ENCODE results near the gene DICER1.
"Not testable (repeated sequence)": the region's sequence is repeated elsewhere in the genome, so short reads cannot be mapped to it uniquely, and the experiment has no call there.

Gene DICER1

DNA sequence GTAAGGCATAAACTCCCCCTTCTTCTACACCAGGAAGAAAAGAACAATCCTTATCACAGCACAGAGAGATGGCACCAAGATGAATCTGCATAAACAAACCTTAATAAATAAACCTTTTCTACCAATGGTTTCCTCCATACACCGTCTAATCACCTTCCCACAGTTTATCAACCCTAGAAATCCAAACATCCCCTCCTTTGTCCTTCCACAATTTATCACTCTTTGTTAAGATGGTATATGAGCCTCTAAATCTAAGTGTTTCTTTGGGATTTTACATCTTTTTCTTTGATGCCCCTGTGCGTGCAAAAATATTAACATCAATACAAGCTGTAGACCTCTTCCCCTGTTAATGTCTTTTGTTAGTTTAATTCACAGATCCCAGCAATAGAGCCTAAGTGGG lies 12.5 kb downstream of the DICER1 start:
- no peak for DNase-seq

DNA sequence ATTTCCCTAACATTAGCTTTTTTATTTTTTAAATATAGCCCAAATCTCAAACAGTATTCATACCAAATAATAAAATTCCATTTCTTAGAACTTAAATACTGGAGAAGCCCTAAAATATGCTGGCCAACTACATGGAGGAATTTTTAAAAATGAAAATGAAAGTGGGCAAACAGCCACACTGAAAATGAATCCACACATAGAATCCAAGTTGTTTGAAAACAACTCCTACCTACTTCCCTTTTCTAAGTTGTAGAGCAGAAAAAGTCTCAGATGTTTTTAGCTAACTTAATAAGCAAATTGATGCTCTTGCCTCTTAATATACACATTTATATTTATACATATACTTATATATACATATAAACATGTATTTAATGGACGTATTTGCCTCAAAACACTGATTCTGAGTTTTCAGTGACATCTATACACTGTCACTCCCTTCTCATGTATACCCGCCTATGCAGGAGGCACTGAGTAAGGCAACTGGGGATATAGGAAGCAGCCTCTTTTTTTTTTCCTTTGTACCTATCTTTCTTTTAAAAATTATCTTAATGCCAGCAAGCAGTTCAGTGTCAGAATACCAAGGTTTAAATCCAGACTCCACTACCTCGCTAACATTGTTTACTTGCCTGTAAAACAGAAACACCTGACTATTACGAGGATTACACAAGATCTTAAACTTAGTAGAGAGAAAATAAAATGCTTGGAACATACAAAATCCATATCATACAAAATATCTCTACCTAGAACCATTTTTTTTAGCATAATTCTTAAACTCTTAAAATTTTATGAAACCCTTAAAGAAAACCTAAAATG lies 13.3 kb downstream of the DICER1 start:
- DNase-seq = no peak

DNA sequence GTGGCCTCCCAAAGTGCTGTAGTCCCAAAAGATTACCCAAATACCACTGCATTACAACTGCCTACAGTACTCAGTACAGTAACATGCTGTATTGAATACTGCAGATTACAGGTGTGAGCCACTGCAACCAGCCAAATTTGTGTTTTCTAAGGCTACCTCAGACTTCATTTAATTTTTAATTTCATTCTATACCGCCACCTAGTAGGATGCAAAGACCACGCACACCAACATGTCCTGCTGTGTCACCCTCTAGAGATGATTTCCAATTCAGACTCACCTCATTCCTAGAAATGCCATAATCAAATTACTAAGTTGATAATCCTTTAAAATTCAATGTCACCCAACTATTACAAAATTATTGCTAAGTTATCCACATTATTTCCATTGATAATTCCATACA lies 15.1 kb downstream of the DICER1 start:
- DNase-seq = no peak

DNA sequence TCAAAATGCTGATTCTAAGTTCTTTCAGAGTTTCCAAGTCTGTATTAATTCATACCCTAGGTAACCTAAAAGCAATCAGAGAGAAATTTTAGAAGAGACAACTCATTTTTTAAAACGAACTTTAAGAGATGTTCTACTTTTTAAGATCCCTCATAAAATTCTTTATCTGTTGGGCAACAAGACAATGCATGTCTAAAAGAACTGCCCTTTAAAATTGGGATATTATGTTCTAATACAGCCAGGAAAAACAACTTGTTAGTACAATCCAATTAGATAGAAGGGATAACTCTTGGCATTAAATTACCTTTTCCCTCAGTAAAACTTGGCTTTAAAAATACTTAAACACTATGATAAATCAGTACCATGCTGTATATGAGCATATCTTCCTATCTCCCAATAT lies 15.6 kb downstream of the DICER1 start:
- DNase-seq = no peak

DNA sequence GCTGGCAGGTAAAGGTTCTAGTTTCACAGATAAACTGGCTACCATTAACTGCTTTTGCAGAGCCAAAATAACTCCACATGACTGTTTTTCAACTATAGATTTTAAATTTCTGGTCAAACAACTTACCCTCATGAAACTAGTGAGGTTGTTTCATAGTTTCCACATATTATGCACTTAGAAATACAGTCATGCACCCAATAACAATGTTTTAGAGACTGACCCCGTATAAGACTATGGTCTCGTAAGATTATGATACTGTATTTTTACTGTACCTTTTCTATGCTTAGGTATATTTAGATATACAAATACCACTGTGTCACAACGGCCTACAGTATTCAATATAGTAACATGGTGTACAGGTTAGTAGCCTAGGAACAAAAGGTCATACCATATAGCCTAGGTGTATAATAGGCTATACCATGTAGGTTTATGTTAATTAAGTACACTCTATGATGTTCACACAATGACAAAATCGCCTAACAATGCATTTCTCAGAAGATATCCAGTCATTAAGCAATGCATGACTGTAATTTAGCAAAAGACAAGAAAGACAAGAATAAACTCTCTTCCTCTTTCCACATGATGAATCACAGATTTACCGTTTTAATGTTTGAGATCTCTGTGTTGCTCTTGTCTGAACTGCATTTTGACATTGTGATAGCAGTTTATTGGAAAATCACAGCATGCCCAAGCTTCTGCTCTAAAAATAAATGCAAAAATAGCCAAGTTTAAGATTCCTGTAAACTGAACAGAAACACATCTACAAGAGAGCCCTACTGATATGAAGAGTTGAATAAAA lies 17.1 kb downstream of the DICER1 start:
- DNase-seq = no peak

DNA sequence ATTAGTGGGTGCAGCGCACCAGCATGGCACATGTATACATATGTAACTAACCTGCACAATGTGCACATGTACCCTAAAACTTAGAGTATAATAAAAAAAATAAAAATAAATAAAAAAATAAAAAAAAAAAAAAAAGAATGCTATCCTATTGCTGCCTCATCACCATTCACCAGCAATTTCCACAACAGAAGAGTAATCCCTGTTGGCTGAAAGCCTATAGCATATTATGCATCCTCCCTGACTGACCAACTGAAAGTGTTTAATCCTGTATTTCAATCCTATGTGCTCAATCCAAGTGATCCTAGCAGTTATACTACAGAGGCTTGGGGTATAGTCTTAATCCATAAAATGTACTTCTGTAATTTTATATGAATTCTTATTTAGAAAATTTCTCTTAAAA lies 18.5 kb downstream of the DICER1 start:
- DNase-seq = no peak

DNA sequence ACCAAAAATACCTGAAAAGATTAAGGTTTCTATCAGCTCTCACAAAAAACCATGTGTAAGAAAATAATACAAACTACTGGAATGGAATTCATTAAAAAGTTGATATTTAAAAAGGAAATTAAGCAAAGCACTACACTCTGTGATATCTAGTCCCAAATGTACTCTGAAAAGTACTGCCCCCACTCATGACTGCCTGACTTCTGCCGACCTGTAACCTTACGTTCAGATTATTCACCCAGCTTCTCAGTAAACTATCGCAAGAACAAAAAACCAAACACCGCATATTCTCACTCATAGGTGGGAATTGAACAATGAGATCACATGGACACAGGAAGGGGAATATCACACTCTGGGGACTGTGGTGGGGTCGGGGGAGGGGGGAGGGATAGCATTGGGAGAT lies 18.9 kb downstream of the DICER1 start:
- not testable (repeated sequence) for DNase-seq

DNA sequence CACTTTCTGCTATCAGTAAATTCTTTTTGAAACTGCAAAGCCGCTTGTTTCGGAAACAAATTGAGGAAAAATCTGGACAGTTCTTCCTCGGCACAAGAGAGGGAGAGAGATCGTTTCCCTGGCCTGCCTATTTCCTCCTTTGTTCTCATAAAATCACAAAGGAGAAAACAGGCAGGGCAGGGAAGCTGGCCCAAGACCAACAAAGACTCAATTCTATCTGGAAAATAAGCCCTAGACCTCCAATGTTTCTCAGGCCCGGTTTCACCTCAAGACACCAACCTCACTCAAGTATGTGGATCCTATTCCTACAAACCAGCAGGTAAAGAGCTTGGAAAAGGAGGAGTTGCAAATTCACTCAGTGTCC lies 19.5 kb downstream of the DICER1 start:
- no peak for DNase-seq

DNA sequence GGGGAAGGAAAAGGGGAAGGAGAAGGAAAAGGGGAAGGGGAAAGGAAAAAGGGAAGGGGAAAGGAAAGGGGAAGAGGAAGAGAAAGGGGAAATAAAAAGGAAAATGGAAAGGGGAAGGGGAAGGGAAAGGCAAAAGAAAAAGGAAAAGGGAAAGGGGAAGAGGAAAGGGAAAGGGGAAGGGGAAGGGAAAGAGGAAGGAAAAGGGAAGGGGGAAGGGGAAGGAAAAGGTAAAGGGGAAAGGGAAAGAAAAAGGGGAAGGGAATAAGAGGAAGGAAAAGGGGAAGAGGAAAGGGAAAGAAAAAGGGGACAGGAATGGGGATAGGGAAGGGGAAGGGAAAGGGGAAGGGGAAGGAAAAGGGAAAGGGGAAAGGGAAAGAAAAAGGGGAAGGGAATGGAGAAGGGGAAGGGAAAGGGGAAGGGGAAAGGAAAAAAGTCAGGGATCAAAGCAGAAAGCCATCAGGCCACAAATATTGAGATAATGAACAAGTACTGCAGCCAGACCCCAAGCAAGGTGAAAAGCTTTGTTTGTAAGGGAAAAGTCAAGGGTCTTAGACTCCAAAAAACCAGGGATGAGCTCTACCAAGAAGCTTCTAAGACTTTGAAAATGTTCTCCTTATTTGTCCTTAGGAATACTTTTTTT lies 20.0 kb downstream of the DICER1 start:
- no peak for DNase-seq

DNA sequence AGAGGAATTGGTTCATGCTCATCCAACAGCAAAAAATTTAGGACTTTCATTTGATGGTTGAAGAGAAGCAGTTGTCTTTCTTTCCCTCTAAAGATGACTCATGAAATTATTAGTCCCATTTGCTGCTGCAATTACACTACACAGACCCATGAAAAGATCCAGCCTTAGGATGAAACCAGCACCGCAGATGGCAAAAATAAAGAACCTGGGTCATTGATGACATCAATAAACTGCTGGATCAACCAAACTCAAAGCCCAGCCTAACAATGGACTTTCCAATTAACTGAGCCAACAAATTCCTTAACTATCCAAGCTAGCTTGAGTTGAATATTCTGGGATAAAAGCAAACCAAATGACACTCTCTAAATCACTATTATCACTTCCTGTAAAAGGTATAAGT lies 20.7 kb downstream of the DICER1 start:
- DNase-seq = no peak

DNA sequence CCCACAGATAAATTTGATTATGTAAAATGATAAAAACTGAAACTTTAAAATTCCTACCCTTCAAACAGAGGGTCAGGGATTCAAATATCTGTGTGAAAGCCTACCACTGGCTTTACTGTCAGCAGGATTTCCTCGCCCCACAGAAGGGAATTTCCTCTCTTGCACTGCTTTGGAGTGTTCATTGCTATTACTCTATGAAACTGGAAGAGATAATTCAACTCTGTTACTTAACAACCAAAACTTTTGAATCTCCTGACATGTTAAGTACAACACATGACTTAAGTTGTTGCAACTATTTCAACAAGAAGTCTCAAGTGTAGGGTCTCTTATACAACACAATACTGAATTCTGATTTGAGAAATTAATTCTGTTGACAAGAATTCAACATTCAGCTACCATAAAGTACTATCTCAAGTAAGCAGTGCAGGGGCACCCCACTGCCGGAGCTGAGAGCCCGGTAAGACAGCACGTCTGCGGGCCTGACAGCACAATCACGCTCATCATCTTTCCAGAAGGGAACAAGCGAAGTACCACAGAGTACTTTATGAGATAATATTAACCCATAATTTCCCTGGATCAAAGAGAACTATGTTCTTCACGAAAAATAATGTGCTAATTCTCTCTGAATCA lies 22.9 kb downstream of the DICER1 start:
- no peak for DNase-seq

DNA sequence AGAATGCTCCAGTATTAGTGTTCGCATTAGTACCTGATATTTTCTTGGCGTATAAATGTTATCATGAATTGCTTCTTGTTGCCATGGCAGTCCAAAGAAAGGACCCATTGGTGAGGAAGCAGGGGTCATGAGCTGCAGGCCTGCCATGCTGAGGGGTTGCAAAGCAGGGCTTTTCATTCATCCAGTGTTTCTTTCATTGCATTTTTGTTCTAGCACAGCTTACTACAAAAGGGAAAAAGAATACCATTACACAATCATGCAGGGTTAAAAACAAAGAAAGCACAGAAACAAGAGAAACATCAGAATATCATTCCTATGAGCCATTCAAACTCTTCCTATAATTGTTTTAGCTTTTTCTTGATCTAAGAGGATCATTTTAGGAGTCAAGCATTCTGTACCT lies 24.0 kb downstream of the DICER1 start:
- DNase-seq = no peak

DNA sequence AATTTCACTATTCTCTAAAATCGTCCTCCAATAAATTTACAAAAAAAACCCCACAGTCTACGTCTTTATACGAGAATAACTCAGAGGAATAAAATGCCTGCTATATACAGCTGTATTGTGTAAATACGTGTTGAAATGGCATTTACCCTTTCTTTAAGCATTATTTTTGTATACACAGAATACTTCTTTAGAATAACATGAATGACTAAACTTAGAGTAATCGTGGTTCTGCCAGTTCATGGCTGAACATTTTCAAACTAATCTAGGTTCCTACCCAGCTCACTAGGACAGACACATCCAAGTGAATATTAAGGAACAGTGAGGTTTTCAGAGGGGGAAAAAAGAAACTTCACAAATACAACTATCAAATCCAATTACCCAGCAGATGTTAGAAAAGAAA lies 24.6 kb downstream of the DICER1 start:
- no peak for DNase-seq

DNA sequence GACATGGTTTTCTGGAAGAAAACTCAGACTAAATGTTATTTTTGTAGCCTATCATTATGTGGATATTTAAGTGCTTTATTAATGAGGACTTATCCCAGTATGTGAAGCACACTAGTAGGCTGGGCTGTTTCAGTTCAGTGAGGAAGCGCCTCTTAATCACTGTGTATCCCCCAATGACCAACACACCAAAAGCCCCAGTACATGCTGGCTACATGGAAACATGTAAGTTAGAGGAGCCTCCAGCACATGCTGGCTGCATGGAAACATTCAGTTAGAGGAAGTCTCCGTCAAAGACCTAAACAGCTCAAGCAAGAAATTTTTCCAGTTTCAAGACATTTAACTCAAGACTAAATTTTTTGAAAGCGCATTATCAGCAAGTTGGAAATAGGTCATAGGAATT lies 26.8 kb downstream of the DICER1 start:
- no peak for DNase-seq

DNA sequence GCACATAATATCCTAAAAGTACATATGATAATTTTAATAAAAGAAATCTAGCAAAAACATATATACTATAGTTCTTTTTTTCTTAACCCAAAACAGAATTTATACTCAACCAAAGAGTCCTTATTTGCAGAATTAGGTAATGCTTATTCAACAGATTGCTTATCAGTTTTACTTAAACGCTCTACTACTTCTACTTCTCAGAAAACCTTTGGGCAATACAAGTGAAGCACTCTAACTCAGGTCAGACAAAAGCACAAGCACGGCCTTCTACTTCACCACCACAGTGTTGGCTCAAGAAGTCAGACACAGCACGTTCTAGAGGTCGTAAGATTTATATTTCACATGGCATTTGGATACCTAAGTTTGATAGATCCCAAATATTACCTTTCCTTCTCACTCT lies 29.2 kb downstream of the DICER1 start:
- no peak for DNase-seq

DNA sequence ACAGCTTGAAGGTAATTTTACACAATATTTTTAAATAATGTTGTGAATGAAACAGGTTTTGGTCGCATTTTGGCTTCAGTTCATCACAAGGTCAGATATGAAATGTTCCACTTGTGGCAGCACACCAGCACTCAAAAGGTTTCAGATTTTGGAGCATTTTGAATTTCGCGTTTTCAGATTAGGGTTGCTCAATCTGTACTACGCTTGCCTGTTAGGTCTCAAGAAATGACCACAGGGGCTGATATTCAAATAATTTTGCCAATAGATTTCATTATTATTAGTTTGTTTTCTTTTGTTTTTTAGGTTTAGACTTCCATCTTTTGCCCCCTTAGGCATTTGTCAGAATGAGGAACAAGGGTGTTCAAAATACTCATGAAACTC lies 29.8 kb downstream of the DICER1 start:
- DNase-seq = no peak

DNA sequence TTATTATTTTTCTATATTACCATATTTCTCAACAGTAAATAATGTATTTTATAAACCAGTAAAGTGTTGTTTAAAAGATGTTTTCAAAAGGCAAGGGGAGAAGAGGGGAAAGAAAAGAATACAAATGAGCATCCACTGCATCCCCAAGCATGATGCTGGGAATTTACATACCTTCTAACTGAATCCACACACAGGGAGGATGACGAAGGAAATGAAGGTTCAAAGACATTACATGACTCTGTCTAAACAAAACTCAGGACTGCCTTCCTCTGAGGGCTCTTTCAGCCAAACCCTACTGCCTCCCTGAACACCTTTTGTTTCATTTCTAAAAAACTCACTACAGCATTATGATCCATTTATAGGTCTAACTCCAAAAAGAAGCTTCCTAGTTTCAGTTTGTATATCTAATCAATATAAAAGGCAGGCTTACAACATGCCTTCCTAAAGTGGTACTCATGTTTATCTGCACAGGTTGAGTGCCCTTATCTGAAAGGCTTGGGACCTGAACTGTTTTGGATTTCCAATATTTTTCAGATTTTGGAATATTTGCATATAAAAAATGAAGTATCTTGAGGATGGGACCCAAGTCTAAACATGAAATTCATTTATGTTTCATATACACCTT lies 30.3 kb downstream of the DICER1 start:
- DNase-seq = no peak

DNA sequence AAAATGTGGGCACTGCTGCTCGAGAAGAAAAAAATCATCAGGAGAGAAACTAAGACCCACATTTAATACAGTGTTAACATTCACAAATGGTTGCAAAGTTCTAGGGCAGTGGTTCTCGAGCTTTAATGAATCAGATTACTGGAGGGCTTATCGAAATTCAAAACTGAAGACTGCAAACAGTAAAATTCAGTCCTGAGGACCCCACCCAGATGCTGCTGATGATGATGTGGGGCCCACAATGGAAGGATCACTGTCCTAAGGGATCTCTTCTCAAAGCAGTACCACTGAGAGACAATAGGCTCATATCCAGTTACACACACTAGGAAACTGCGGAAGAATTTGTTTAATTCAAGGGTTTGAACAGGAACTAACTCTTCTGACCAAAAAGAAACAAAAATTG lies 31.4 kb downstream of the DICER1 start:
- no peak for DNase-seq

DNA sequence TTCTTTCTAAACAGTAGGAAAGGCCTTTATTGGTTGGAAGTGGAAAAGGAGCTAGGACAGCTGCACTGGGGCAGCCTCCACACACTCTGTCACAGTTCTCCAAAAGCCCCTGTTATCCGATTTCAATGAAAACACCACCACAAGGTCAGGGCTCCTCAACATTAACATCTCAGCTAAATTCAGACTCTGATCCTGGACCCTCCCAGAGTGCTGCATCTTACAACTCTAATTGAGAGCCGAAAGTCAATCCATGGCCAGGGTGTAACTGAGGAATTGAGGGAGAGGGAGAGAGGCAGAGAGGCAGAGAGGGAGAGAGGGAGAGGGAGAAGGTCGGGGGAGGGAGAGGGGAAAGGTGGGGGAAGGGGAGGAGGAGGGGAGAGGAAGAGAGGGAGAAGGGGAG lies 32.1 kb downstream of the DICER1 start:
- no peak for DNase-seq

DNA sequence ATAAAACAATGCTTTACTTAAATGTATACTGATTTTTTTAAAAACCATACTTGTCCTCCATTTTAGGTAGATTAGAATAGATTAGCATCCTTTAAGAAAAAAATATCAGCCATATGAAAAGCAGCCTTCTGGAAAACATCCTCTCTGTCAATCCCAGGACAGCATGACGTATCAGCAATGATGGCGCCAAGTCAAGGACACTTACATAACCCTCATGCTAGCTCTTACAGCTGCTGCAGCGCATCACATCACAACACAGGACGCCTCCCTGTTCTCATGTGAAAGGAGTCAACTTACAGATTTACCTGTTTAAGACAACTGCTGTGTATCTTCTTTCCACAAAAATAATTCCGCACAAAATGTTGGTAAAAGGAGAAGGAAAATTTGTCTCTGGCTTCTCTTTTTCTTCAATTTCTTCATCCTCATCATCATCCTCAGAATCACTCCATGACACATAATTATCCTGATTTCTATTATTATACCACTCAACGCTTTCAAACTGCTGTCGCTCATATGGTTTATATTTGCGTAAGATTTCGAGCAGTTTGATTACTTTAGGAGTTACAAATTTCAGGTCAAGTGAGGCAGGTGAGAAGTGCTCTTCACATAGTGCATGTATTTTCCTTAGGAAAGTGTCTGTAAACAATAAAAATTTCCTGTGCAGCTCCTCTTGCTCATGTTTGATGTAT lies 33.3 kb downstream of the DICER1 start:
- DNase-seq = no peak

DNA sequence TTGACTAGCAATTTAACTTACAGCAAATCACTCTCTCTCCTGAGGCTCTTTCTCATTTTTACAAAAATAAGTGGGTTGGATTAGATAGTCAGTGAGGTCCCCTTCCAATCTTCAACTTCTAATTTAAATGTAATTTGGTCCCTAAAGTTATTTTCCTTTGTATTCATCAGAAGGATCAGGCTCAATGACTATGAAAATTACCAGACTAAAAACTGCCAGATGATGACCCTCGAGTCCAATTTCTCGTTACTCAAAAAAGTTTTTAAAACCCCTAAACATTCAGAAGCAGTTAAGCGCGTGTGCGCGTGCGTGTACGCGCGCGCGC lies 34.7 kb downstream of the DICER1 start:
- DNase-seq = no peak

DNA sequence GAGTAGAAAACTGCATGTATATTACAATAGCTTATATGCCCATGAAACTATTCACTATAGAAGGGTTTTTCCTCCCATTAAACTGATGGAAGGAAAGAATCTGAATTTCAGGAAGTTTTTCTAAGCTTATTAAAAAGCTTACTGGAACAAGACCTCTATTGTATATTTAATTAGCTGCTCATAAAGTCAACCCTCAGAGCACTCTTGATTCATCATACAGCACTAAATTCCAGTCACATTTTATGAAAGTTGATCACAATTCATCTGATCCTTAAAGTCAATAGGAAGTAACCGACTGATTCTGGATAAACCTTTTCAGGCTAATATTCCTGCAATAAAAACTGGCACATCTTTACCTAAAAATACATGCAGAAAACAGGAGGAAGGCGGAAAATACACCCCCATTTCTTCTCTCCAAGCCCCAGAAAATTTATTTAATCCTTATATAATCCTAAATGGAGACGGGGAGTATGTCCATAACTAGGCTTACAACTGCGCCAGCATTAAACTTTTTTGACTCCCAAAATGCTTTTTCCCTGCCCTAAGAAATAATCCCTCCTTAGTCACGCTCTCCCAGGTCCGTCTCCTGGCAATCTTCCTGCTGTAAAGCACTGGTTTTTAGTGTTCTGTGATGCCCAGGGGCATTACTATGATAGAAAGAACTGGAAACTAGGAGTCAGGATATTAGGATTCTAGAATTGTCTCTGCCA lies 35.3 kb downstream of the DICER1 start:
- no peak for DNase-seq
